NK-92 (cell line): Measurements from ENCODE around the gene GAB4.
"Not testable (repeated sequence)": the region's sequence is repeated elsewhere in the genome, so short reads cannot be mapped to it uniquely, and the experiment has no call there.

Experiments
- DNase-seq: peaks from one replicate; lab custom pipeline; 2025; ENCODE audit not compliant: unreplicated experiment; lab: John Stamatoyannopoulos, UW

The GAB4 gene

GRCh38 chr22:17007852-17008731, at the start of gene GAB4:
Gene GAB4 (minus strand): TSS chr22:17008222. CDS start chr22:17008114, 108 bp downstream.
- DNase-seq = no peak

GRCh38 chr22:17056807-17057206, 48.8 kb upstream of the GAB4 start:
- DNase-seq = no peak

- DNase-seq = no peak
Measured at GRCh38 chr22:17056058-17056457, 48.0 kb upstream of the GAB4 start.

- no peak for DNase-seq
Measured at GRCh38 chr22:17047656-17048055, 39.6 kb upstream of the GAB4 start.

GRCh38 chr22:17046566-17047348, 38.7 kb upstream of the GAB4 start:
- no peak for DNase-seq

- no peak for DNase-seq
Measured at GRCh38 chr22:17043521-17043920, 35.5 kb upstream of the GAB4 start.

GRCh38 chr22:17036842-17037711, 29.1 kb upstream of the GAB4 start:
- not testable (repeated sequence) for DNase-seq

- DNase-seq = not testable (repeated sequence)
Measured at GRCh38 chr22:17035976-17036841, 28.2 kb upstream of the GAB4 start.

GRCh38 chr22:17035246-17035645, 27.2 kb upstream of the GAB4 start:
- DNase-seq = no peak

GRCh38 chr22:17034532-17034931, 26.5 kb upstream of the GAB4 start:
- not testable (repeated sequence) for DNase-seq

- not testable (repeated sequence) for DNase-seq
Measured at GRCh38 chr22:17032277-17032676, 24.3 kb upstream of the GAB4 start.

- not testable (repeated sequence) for DNase-seq
Measured at GRCh38 chr22:17024380-17024779, 16.4 kb upstream of the GAB4 start.

- not testable (repeated sequence) for DNase-seq
Measured at GRCh38 chr22:17015552-17015951, 7.5 kb upstream of the GAB4 start.

GRCh38 chr22:17014101-17014440, 6.0 kb upstream of the GAB4 start:
- not testable (repeated sequence) for DNase-seq

- no peak for DNase-seq
Measured at GRCh38 chr22:17013396-17014100, 5.5 kb upstream of the GAB4 start.

- DNase-seq = no peak
Measured at GRCh38 chr22:17012267-17012666, 4.2 kb upstream of the GAB4 start.

GRCh38 chr22:17009640-17010291, 1.7 kb upstream of the GAB4 start:
- DNase-seq = no peak

GRCh38 chr22:17007257-17007656, 765 bp downstream of the GAB4 start:
- no peak for DNase-seq

- DNase-seq = no peak
Measured at GRCh38 chr22:16989915-16990314, 18.1 kb downstream of the GAB4 start.
